PC-3 (cell line): Measurements from ENCODE around the gene MSI2.

Experiments
- EZH2 ChIP-seq: fragments of 300-600 bp; sonication (generic); IDR thresholded peaks from one replicate; pipeline ENCODE4 v1.6.1; 2017; ENCODE audit warnings: antibody characterized with exemption, mild to moderate bottlenecking, low read length; ENCODE audit not compliant: unreplicated experiment
- TF ChIP-seq, protein P1 (sequence below): fragments of 300-600 bp; sonication (generic); conservative IDR thresholded peaks from 2 replicates; pipeline ENCODE4 v1.5.1; 2017; ENCODE audit warnings: antibody characterized with exemption, low read depth, mild to moderate bottlenecking, low read length

DNA sequence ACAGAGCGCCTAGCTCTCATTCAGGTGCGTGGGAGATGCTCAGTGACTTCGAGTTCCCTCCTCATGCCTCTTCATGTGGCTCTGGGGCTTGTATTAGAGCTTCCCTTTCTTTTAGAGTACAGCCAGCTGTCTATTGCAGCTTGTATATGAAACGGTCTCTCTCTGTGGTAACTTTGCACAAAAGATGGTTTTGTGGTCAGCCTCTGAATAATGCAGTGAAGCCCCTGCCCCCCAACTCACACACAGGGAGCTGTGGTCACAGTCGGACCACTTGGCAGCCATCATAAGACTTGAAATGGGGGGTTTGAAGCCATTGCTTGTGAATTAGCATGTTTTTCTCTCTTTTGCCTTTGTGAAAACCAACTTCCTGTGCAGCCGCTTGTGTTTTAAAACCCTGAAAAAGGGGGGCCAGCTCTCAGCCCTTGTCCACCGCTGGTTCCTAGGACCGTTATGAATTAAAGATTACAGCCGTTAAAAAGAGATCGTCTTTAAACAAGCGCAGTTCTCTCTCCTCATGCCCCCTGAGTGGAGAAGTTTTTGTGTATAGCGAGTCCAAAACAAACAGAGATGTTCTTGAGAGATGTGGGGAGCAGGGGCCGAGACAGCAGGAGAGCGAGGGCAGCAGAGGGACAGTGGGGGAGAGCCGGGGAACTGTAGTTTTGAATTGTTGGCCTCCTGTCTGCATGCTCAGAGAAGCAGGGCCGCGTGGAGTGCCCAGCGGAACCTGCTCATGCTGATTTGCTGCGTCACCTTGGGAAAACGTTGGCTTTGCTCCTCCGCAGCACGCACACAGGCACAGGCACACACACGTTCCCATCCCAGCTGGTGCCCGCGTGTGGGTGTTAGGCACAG is 199.0 kb downstream of the MSI2 start:
- TF ChIP-seq, protein P1, sequence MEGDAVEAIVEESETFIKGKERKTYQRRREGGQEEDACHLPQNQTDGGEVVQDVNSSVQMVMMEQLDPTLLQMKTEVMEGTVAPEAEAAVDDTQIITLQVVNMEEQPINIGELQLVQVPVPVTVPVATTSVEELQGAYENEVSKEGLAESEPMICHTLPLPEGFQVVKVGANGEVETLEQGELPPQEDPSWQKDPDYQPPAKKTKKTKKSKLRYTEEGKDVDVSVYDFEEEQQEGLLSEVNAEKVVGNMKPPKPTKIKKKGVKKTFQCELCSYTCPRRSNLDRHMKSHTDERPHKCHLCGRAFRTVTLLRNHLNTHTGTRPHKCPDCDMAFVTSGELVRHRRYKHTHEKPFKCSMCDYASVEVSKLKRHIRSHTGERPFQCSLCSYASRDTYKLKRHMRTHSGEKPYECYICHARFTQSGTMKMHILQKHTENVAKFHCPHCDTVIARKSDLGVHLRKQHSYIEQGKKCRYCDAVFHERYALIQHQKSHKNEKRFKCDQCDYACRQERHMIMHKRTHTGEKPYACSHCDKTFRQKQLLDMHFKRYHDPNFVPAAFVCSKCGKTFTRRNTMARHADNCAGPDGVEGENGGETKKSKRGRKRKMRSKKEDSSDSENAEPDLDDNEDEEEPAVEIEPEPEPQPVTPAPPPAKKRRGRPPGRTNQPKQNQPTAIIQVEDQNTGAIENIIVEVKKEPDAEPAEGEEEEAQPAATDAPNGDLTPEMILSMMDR = no peak
- TF ChIP-seq EZH2 = no peak
